Measurements from ENCODE around the gene BSN.

The BSN gene

GRCh38 chr3:49531218-49531617 is 23.1 kb upstream of the BSN start:
- no peaks in the 10 kb centered on the region for H3K9me2 ChIP-seq (replicated peaks; ENCODE audit: insufficient read depth, low read length)
- no peaks in the 10 kb centered on the region for H3K79me2 ChIP-seq (ENCODE audit: insufficient read depth, low read length)
- H4K20me1 ChIP-seq (ENCODE audit: low read depth, low read length): no peaks in the 10 kb centered on the region
- no peak overlapping the region for H2AFZ ChIP-seq (ENCODE audit: low read depth, low read length, severe bottlenecking)
- no peak for TF ChIP-seq CTCF (IDR thresholded peaks at IDR 0.05; ENCODE audit: insufficient read depth, low read length, poor library complexity, severe bottlenecking)
- no peak for TF ChIP-seq EZH2phosphoT487 (conservative IDR thresholded peaks at IDR 0.05; ENCODE audit: low read length)
- no peak overlapping the region for H3K4me2 ChIP-seq (ENCODE audit: low read depth, low read length, poor library complexity, severe bottlenecking)
- H3K27me3 ChIP-seq (ENCODE audit: low read length): no peaks in the 10 kb centered on the region
- H3K27ac ChIP-seq (ENCODE audit: low read depth, low read length): no peak overlapping the region
- H3K36me3 ChIP-seq (ENCODE audit: low read length): no peaks in the 10 kb centered on the region
- no peak overlapping the region for H3K4me3 ChIP-seq (ENCODE audit: insufficient read depth, low read length, poor library complexity, severe bottlenecking)
- no peaks in the 10 kb centered on the region for H3F3A ChIP-seq (ENCODE audit: insufficient read depth)
- H3K9me3 ChIP-seq (ENCODE audit: insufficient read depth, low read length): no peaks in the 10 kb centered on the region
- no peak overlapping the region for H3K9ac ChIP-seq (ENCODE audit: low read length)

GRCh38 chr3:49531715-49532114 is 22.6 kb upstream of the BSN start:
- Histone ChIP-seq H3K9ac (ENCODE audit: low read length) (no peak overlapping the region), H3K36me3 (ENCODE audit: low read length) (no peaks in the 10 kb centered on the region), H3K4me2 (ENCODE audit: low read depth, low read length, poor library complexity, severe bottlenecking) (no peak overlapping the region), H2AFZ (ENCODE audit: low read depth, low read length, severe bottlenecking) (no peak overlapping the region), H3K4me3 (ENCODE audit: insufficient read depth, low read length, poor library complexity, severe bottlenecking) (no peak overlapping the region), H3K79me2 (ENCODE audit: insufficient read depth, low read length) (no peaks in the 10 kb centered on the region), H3F3A (ENCODE audit: insufficient read depth) (no peaks in the 10 kb centered on the region), H3K9me3 (ENCODE audit: insufficient read depth, low read length) (no peaks in the 10 kb centered on the region), H3K27me3 (ENCODE audit: low read length) (no peaks in the 10 kb centered on the region), H3K9me2 (replicated peaks; ENCODE audit: insufficient read depth, low read length) (no peaks in the 10 kb centered on the region), H4K20me1 (ENCODE audit: low read depth, low read length) (no peaks in the 10 kb centered on the region), H3K27ac (ENCODE audit: low read depth, low read length) (no peak overlapping the region)
- TF ChIP-seq EZH2phosphoT487 (conservative IDR thresholded peaks at IDR 0.05; ENCODE audit: low read length) (no peak), CTCF (IDR thresholded peaks at IDR 0.05; ENCODE audit: insufficient read depth, low read length, poor library complexity, severe bottlenecking) (no peak)

DNA sequence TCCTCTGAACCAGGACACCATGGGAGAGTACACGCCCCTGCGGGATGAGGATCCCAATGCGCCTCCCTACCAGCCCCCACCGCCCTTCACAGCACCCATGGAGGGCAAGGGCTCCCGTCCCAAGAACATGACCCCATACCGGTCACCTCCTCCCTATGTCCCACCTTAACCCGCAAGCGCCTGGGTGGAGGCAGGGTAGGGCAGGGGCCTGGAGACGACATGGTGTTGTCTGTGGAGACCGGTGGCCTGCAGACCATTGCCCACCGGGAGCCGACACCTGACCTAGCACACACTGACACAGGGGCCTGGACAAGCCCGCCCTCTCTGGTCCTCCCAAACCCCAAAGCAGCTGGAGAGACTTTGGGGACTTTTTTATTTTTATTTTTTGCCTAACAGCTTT is 21.2 kb upstream of the BSN start:
- no peaks in the 10 kb centered on the region for H3K36me3 ChIP-seq (ENCODE audit: low read length)
- no peak overlapping the region for H3K9ac ChIP-seq (ENCODE audit: low read length)
- H3K9me3 ChIP-seq (ENCODE audit: insufficient read depth, low read length): no peaks in the 10 kb centered on the region
- no peak overlapping the region for H3K27ac ChIP-seq (ENCODE audit: low read depth, low read length)
- TF ChIP-seq EZH2phosphoT487 (conservative IDR thresholded peaks at IDR 0.05; ENCODE audit: low read length) (no peak), CTCF (IDR thresholded peaks at IDR 0.05; ENCODE audit: insufficient read depth, low read length, poor library complexity, severe bottlenecking) (no peak)
- no peaks in the 10 kb centered on the region for H3K27me3 ChIP-seq (ENCODE audit: low read length)
- H3F3A ChIP-seq (ENCODE audit: insufficient read depth): no peaks in the 10 kb centered on the region
- H3K4me3 ChIP-seq (ENCODE audit: insufficient read depth, low read length, poor library complexity, severe bottlenecking): no peak overlapping the region
- H3K4me2 ChIP-seq (ENCODE audit: low read depth, low read length, poor library complexity, severe bottlenecking): no peak overlapping the region
- no peaks in the 10 kb centered on the region for H3K9me2 ChIP-seq (replicated peaks; ENCODE audit: insufficient read depth, low read length)
- no peak overlapping the region for H2AFZ ChIP-seq (ENCODE audit: low read depth, low read length, severe bottlenecking)
- no peaks in the 10 kb centered on the region for H3K79me2 ChIP-seq (ENCODE audit: insufficient read depth, low read length)
- no peaks in the 10 kb centered on the region for H4K20me1 ChIP-seq (ENCODE audit: low read depth, low read length)

Measured in SU-DHL-6 (cell line).